GM21723 (cell line): Measurements from ENCODE around the gene CAMK2B.

Source experiments
- ATAC-seq: cut with Tn5 transposase; IDR thresholded peaks from one replicate; pipeline ENCODE4 v1.9.1; 2021; ENCODE audit warnings: mild to moderate bottlenecking, moderate library complexity; ENCODE audit not compliant: unreplicated experiment

Gene CAMK2B

DNA sequence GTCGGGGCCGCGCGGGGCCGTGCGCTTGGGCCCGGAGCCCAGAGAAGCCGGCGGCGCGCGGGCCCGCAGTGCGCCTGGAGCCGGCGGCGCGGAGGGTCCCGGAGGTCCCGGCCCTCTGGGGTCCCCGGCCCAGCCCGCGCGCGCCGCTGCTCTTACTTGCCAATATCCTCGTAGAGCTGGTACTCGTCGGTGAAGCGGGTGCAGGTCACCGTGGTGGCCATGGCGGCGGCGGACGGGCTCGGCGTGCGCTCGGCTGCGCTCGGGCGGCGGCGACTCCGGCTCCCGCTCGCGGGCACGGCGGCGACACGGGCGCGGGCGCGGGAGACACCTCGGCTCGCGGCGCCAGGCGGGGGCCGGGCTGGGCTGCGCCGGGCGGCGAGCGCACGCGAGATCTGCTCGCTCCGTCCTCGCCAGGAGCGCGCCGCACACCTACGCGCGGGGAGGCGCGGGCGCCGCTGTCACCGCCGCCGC, at the start of gene CAMK2B:
Gene CAMK2B, minus strand, starts transcription at position 394 of the 471 bp plus-strand sequence. Its CDS starts 173 bp downstream, at position 221.
- no peak for ATAC-seq

DNA sequence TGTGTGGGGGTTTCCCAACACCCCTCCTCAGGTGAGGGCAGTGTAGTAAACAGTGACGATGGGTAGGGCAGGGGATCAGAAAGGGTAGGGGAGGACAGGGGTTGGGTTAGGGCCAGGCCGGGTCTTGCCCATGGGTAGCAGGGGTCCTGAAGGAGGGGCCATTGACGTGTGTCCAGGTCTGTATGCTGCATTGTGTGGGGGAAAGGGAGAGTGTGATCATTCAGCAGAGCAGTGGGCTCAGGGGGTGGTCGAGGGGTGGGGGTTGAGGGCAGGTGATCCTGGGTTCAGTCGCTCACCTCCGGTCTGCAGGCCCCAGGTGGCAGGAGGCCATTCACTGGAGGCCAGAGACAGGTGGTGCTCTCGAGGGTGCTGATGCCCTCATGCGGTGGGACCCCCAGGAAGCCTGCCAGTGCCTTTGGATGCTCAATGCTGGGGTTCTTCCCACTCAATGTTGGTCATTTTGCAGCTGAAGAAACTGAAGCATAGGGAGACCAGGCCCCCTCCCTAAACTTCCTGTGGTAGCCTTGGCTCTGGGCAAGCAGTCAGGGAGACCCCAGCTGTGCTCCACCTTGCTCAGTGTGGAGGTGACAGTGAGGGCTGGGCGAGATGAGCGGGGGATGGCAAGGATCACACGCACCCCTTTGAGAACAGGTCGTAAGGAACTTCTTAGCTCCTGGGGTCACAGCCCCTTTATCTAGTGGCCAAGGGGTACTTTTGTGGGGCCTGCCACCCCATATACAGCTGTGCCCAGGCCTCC, 48.8 kb upstream of the CAMK2B start:
- ATAC-seq, result no peak

DNA sequence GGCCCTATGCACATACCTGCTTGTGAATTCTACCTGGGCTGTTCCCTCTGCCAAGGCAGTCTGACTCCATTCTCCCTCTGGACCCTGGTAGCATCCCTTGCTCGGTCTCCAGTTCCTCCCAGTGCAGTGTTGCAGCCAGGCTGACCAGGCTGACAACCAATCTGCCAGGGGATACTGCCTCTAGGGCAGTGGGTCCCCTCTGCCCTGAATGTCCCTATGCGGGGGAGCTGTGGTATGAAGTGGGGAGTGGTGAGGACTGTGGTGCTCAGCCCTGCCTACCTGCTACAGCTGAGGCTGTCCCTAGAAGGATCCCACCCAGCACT, 48.0 kb upstream of the CAMK2B start:
- no peak for ATAC-seq

DNA sequence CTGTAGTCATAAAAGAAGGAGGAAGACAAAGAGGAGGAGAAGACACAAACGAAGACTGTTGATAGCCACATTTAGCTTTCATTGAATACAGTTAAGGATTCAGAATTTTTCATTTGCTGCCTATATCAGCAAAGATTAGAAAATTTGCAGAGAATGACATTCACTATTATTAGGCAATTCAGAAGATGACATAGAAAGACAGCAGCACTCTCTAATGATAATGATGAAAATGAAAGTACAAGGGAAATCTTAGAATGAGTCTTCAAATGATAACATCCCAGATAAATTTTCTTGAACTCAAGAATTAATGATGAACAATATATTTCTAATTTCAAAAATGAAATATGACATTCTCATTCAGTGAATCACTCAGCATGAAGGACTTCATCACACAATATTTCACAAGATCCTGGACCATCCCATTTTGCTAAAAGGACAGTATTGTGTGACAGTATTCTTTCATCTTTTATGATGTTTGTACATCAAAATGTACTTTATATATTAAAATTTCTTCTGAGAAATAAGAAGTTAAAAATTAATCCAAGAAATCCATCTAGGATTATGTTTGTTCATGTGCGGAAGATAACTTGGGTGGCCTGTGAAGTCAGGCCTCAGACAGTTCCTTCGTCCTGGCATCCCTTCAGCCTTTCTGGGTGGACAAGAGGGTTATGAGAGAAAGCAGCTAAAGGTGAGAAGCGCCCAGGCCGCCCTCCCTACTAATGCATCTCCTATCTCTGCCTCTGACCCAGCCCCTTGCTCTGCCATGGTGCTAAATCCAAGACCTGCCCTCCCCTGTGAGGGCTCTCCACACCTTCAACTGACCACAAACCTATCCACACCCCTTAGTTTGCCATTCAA, 47.4 kb upstream of the CAMK2B start:
- ATAC-seq, result no peak

DNA sequence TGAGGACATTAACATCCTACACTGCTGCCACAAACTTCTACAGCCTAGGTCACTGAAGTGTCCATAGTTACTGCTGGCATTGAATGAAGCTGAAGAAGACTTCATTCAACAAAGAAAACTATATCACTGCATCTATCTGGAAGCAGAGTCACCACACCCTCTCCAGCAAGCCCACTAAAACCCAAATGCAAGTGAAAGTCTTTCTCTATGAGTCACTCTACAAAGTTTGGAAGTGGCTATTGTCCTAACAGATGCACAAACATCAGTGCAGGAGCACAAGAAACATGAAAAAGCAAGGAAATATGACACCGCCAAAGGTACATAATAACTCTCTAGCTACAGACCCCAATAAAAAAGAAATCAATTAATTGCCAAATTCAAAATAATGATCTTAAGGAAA, 43.5 kb upstream of the CAMK2B start:
- no peak for ATAC-seq

DNA sequence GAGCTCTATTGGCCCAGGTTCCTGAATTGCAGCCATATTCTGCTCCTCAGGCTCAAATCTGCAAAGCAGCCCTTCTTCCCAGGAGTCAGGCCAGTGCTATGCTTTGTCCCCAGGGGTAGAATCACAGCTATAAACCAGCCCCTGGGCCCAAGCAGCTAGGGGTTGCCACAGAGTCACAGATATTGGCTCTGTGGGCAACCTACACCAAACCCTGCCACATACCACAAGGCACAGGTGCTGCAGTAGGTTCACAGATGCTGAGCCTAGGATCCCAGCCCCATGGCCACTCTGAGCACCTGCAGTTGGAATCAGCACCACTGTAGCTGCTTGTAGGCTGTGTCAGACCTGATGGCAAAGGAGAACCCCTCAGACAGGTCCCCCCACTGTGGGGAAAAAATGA, 43.1 kb upstream of the CAMK2B start:
- no peak for ATAC-seq

DNA sequence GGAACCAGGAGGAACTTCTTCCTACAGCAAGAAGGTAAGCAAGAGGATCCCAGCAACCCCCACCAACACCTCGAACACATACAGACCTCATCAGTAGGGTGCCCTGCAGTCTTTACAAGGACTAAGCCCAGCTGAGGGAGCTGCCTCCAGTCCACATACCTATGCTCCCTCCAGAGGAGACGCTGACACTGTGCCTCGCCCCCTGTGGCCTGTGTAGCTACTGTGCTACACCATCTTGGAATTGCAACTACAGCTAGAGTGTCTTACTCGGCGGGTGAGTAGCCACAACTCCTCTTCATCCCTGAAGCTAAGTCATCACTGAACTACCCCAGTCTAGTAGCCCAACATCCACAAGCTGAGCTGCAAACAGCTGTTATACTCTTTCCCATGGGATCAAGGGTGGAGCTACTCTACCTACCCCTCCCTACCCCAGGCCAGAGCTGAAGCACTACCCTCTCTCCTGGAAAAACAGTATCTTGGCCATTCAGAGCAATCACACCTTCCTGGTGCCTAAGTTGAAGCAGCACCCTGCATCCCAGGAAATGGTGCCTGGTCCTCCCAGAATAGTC, 42.2 kb upstream of the CAMK2B start:
- ATAC-seq, result no peak

DNA sequence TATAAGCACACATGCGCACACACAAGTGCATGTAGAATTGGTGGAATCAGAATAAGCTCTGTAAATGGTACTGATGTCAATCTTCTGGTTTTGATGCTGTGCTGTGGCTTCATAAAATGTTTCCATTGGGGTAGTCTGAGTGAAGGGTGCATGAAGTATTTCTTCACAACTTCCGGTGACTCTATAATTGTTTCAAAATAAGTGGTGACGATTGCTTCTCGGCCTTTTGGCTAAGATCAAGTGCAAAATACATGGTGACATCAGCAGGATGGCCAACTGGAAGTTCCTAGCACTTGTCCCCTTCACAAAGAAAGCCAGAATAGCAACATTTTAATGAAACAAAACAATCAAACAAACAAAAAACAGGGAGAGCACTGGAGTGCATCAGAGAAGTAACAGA, 41.6 kb upstream of the CAMK2B start:
- ATAC-seq, result no peak

DNA sequence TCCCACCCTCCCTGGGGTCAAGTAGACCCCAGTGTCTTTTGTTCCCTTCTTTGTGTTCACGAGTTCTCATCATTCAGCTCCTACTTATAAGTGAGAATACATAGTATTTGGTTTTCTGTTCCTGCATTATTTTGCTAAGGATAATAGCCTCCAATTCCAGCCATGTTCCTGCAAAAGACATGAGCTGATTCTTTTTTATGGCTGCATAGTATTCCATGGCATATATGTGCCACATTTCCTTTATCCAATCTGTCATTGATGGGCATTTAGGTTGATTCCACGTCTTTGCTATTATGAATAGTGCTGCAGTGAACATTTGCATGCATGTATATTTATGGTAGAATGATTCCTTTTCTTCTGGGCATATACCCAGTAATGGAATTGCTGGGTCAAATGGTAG, 28.3 kb upstream of the CAMK2B start:
- no peak for ATAC-seq

DNA sequence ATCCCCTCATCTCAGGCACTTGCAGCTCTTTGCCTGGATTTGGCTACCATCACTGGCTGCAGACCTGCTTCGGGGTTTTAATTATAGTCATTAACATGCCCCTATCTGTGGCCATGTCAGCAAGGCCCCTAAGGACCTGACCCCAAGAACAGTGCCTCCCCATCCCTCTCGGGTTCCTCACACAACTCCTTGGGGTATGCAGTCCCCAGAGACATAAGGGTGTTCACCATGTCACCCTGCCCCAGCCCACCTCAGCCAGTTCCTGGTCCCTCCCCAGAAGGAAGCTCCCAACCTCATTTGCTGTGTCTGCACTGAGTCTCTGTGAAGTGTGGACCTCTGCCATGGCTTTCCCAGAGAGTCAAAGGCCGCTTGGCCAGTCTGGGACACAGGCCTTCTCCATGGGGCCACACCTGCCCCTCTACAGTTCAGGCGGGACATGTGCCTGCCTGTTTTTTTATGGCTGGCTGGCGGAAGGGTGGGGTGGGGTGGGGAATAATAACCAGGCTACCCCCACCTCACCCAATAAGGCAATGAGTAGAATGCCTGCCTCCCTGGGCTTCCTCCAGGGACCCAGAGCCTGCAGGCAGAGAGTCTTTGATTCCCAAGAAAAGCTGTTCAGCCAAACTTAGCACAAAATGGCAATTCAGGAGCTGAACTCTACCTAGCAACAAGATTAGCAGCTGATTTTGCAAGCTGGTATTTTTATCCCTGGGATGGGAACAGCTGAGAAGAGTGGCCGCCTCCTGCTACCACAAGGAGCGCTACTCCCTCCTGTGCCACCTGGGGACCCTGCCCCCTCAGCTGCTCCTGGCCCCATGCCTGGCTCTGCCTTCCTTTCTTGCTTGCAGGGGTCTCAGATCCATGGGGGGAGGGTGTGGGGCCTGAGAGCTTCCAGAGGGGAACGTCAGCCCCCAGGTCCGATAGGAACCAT, 23.7 kb upstream of the CAMK2B start:
- no peak for ATAC-seq

DNA sequence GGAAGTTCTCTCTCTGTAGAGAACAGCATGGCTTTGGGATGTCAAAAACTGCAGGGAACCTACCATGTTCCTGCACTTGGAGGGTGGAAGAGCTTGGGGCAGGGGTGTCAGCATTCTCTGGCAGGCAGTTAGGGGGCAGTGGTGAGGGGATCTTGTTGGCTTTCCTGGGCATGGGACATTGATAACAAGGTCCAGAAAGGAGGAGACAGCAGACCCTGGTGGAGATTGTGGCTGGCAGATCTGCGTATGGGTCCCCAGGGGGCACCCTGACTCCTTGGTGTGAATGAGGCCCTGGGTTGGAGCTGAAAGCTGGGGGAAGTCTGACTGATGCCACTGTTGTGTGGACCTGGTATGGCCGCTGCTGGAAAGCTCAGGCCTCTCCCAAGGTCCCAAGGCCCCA, 22.9 kb upstream of the CAMK2B start:
- ATAC-seq, result no peak

DNA sequence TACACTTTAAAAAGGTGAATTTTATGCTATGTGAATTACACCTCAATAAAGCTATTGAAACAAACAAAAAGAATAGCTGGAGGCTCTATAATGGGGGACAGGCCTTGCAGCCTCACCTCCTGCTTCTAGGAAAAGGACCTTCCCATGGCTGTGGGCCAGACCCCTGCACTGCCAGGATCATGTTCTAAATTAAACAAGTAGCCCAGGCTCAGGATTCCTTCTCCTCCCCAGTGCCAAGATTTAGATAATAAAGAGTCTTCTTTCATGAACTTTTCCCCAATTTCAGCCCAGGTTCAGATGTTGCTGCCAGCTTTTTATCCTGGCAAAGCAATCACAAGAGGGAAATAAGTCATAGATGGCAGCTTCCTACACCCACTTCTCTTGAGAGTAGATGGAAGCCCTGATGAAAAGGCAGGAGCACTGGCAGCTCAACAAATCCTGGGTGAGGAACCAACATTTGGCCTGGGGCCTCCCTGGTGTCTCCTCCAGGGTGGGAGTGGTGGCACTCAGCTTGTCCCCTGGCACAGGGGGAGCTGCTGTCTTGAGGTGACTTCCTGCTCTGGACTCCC, 22.2 kb upstream of the CAMK2B start:
- no peak for ATAC-seq

DNA sequence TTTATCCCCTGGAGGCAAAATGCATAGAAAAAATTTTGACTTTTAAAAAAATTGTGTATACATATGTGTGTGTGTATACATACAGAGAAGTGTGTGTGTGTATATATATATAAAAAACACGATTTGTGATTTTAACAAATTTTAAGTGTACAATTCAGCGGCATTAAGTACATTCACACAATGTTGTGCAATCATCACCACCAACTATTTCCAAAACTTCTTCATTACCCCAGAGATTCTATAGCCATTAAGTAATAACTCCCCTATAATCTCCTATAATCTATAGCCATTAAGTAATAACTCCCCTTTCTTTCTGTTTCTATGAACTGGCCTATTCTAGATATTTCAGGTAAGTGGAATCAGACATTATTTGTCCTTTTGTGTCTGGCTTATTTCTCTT, 20.7 kb upstream of the CAMK2B start:
- no peak for ATAC-seq

DNA sequence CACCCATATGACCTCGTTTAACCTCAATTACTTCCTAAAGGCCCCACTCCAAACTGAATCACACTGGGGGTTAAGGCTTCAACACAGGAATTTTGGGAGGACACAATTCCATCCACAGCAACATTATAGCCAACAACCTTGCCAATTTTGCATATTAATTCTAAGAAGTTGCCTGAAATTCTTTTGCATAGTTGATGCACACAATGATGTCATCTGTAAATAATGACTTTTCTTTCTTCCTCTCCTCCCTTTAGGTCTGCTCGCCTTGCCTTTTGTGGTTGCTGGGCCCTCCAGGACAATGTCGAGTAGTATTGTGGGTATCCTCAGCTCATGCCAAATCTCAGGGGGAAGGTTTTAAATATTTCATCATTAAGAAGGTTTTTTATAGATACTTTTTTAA, 16.0 kb upstream of the CAMK2B start:
- no peak for ATAC-seq

DNA sequence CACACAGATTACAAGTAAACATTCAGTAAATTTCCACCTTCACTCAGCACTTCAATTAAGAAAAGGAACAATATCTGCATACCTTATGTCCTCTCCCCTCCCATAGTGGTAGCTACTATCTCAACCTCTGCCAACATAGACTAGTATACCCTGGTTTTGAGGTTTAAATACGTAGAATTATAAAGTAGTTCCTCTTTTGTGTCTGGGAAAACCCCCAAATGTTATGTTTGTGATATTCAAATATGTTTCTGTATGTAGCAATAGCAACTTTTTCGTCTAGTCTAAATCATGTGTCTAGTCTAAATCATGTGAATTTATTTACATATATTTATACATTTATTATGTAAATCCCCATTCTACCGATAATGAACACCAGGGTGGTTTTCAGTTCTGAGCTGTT, 13.2 kb upstream of the CAMK2B start:
- peak; percentile 62 for ATAC-seq

DNA sequence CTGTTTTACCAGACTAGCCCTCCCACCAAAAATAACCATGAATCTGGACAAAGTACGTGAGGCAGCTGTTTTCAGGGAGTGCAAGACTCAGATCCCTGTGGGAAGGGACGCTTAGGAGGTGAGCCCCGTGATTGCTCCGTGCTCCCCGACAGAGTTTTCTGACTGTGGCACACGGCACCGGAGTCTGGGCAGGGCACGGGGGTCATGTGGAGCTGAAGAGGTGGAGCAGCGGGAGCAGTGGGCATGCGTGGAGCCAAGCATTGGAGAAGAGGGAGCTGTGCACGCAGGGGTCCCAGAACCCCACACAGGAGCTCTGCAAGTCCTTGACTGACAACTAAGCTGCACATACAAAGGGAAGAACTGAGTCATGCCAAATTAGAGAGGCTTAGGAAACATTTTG, 11.1 kb upstream of the CAMK2B start:
- ATAC-seq, result no peak

DNA sequence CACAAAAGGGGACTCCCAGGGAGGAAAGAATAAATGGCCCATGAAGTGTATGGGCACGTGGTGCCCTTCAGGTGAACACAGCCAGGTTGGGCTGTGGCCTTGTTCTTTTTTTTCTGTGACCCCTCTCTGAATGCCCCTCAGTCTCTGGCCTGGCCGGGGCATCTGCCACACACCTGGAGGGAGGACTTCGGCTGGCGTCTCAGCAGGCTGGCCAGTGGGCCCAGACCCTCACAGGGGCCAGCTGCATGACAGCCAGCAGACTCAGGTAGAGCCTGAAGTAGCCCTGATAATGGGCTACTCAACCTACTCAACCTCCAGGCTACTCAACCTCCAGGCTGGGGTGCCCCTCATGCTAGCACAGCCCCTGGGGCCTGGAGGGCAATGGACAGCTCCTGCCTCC, 9.8 kb upstream of the CAMK2B start:
- ATAC-seq, result no peak

DNA sequence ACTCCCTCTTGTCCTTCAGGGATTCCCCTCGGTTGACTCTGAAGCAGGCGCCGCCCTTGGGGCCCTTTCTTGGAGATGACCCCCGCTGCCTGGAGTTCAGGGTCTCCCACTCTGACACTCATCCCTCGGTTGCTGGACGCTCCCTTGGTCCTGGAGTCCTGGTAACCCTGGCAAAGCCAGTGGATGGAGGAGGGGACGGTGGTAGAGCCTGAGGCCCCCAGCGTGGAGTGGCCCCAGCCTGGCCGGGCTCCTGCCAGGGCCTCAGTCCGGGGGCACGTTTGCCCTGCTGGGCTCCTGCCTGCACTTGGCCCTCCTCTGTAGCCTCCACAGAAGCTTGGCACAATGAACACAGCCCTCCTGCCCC, 9.3 kb upstream of the CAMK2B start:
- no peak for ATAC-seq

DNA sequence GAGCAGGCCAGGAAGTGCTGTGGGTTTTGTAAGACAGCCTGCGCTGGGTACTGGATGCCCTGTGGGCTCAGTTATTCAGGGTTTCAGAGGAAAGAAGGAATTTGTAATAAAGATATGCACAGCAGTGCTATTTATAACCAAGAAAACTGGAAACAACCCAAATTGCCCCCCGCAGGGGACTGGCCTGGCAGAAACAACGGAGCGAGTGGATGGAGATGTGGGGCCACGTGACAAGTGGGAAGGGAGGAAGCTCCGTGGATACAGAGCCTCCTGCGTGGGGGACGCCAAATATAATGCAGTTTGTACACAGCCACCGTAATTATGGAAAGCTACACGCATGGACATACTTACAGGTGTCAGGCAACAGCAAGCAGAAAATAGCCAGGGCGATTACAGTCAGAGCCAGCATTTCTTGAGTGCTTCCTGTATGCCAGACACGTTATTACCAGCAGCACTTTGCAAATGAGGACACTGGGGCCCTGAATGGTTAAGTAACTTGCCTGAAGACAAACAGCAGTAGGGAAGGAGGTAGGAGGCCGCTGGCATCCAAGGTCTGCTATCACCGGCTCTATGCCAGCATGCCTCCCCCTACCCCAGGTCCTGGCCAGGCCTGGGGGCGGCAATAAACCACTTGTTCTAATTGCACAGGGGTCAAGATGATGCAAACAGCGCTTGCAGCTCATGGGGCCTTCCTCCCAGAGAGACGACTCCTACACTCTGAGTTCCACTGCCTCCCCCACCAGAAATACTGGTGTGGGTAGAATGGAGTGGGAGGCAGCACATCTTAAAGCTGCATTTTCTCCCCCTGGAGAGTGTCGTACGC, 8.7 kb upstream of the CAMK2B start:
- ATAC-seq, result no peak

DNA sequence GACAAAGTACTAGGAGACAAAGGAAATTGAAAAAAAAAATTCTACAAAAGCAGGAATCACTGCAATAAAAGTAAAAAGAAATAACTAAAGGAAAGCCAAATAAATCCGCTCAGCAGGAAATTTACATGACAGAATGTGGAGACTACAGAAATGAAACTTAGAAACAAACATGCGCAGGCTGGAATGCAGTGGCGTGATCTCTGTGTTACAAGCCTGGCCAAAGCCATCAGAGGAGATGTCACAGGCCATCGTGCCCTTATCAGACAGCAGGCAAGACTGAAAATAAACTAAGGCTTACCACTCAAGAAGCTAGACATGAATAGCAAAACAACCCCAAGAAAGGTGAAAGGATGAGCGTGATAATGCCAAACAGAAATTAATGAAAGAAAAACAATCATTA, 6.3 kb upstream of the CAMK2B start:
- ATAC-seq, result no peak
